MM.1S (cell line): ENCODE measurements around the gene PCNX3.

Experiments used
- DNase-seq: peaks from one replicate; pipeline ENCODE4 v3.0.0-alpha.2; 2015
- H2AFZ ChIP-seq: fragments of 300-600 bp; sonication (generic); 2 replicates; pipeline ENCODE4 v1.6.0; 2016; ENCODE audit warnings: antibody characterized with exemption, low read length
- H3F3A ChIP-seq: fragments of 300-600 bp; sonication (generic); 2 replicates; pipeline ENCODE4 v1.6.1; 2016; ENCODE audit warnings: mild to moderate bottlenecking, antibody characterized with exemption, low read length, moderate library complexity, mixed read lengths; ENCODE audit not compliant: insufficient read depth
- H3K27ac ChIP-seq: fragments of 300-600 bp; sonication (generic); 2 replicates; pipeline ENCODE4 v1.5.1; 2016; ENCODE audit warnings: mild to moderate bottlenecking, low read length
- H3K27me3 ChIP-seq: fragments of 300-600 bp; sonication (generic); replicated peaks from 2 replicates; pipeline ENCODE4 v1.6.0; 2016; ENCODE audit warnings: low read length; ENCODE audit not compliant: insufficient read depth
- H3K36me3 ChIP-seq: fragments of 300-600 bp; sonication (generic); replicated peaks from 2 replicates; pipeline ENCODE4 v1.6.1; 2016; ENCODE audit warnings: mild to moderate bottlenecking, low read length, mixed read lengths; ENCODE audit not compliant: insufficient read depth
- H3K4me1 ChIP-seq: fragments of 300-600 bp; sonication (generic); 2 replicates; pipeline ENCODE4 v1.6.1; 2016; ENCODE audit warnings: low read length, mixed read lengths
- H3K4me2 ChIP-seq: fragments of 300-600 bp; sonication (generic); 2 replicates; pipeline ENCODE4 v1.6.0; 2016; ENCODE audit warnings: low read depth, low read length
- H3K4me3 ChIP-seq: fragments of 300-600 bp; sonication (generic); 2 replicates; pipeline ENCODE4 v1.5.1; 2016; ENCODE audit warnings: low read length, mixed read lengths
- H3K79me2 ChIP-seq: fragments of 300-600 bp; sonication (generic); 2 replicates; pipeline ENCODE4 v1.6.1; 2016; ENCODE audit warnings: mixed run types, low read length, mixed read lengths
- H3K9ac ChIP-seq: fragments of 300-600 bp; sonication (generic); 2 replicates; pipeline ENCODE4 v1.6.1; 2016; ENCODE audit warnings: low read length, mixed read lengths
- H3K9me2 ChIP-seq: fragments of 300-600 bp; sonication (generic); replicated peaks from 2 replicates; pipeline ENCODE4 v1.6.1; 2016; ENCODE audit warnings: mild to moderate bottlenecking, low read length, mixed read lengths; ENCODE audit not compliant: insufficient read depth
- H3K9me3 ChIP-seq: fragments of 300-600 bp; sonication (generic); replicated peaks from 2 replicates; pipeline ENCODE4 v1.6.1; 2016; ENCODE audit warnings: mild to moderate bottlenecking, low read length, mixed read lengths; ENCODE audit not compliant: insufficient read depth
- H4K20me1 ChIP-seq: fragments of 300-600 bp; sonication (generic); 2 replicates; pipeline ENCODE4 v1.6.1; 2016; ENCODE audit warnings: mild to moderate bottlenecking, low read length, moderate library complexity, mixed read lengths; ENCODE audit not compliant: insufficient read depth
- EZH2 ChIP-seq: fragments of 300-600 bp; sonication (generic); optimal IDR thresholded peaks from 2 replicates; pipeline ENCODE3; 2017; ENCODE audit warnings: low read depth, mild to moderate bottlenecking, antibody characterized with exemption, low read length, mixed read lengths
- EZH2phosphoT487 ChIP-seq: fragments of 300-600 bp; sonication (generic); IDR thresholded peaks from 2 replicates; pipeline ENCODE4 v1.6.1; 2018; ENCODE audit warnings: antibody characterized with exemption, low read length
- TF ChIP-seq, protein P1 (sequence below): fragments of 300-600 bp; sonication (generic); IDR thresholded peaks from 2 replicates; pipeline ENCODE4 v1.5.1; 2016; ENCODE audit warnings: antibody characterized with exemption, low read length, mixed read lengths

Gene PCNX3

DNA sequence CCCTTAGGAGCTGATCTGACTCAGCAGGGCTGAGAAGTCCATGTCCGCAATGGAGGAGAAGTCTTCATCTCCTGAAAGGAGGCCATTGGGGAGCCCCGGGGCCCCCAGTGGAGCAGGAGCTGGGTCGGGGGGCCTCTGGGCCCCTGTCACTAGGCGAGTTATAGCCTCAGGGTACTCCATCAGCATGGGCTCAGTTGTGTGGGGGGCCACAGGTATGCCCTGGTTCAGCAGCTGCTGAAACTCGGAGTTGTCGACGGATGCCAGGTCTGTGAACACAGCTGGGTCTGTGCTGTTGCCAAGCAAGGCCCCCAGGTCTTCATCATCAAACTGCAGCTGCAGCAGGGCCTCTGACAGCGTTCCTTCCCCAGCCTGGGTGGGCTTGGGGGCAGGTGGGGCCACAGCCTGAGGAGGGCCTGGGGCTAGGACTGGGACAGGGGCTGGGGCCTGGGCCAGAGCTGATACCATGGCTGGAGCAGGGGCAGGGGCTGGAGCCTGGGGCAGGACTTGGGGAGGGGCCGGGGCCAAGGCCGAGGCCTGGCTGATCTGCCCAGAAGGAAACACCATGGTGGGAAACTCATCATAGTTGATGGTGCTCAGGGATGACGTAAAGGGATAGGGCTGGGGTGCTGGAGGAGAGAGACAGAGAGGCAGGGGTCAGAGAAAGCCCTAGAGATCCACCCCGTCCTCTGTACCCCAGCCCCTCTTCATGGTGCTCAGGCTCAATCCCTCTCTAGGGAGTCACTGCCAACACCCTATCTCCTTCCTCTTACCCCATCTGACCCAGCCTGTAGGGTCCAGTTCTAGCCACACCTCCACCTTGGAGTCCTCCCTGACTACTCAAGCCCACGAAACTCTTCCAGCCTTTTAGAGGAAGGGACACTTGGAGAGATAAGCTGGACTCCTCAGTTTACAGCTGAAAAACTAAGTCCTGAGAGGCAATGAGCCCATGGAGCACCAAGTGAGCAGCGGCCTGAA is 39.1 kb downstream of the PCNX3 start:
- 0 out of 2 replicates have a peak, but pooled peaks cover 2% of the 10 kb centered on the region for H3K36me3 ChIP-seq
- peak overlapping the region; percentile 95; the same call in 1 of the 2 replicates for H3K4me2 ChIP-seq
- H3K9me2 ChIP-seq: no peaks in the 10 kb centered on the region
- H3K4me1 ChIP-seq: peaks cover 16% of the 10 kb centered on the region
- TF ChIP-seq, protein P1, sequence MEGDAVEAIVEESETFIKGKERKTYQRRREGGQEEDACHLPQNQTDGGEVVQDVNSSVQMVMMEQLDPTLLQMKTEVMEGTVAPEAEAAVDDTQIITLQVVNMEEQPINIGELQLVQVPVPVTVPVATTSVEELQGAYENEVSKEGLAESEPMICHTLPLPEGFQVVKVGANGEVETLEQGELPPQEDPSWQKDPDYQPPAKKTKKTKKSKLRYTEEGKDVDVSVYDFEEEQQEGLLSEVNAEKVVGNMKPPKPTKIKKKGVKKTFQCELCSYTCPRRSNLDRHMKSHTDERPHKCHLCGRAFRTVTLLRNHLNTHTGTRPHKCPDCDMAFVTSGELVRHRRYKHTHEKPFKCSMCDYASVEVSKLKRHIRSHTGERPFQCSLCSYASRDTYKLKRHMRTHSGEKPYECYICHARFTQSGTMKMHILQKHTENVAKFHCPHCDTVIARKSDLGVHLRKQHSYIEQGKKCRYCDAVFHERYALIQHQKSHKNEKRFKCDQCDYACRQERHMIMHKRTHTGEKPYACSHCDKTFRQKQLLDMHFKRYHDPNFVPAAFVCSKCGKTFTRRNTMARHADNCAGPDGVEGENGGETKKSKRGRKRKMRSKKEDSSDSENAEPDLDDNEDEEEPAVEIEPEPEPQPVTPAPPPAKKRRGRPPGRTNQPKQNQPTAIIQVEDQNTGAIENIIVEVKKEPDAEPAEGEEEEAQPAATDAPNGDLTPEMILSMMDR: no peak
- TF ChIP-seq EZH2: no peak
- TF ChIP-seq EZH2phosphoT487: no peak
- H2AFZ ChIP-seq: no peak overlapping the region
- no peaks in the 10 kb centered on the region for H3K9me3 ChIP-seq
- H3K9ac ChIP-seq: no peak overlapping the region
- H3K79me2 ChIP-seq: peaks cover 18% of the 10 kb centered on the region
- no peak overlapping the region for H3K4me3 ChIP-seq
- DNase-seq: no peak
- no peak overlapping the region for H3K27ac ChIP-seq
- H3K27me3 ChIP-seq: no peaks in the 10 kb centered on the region
- peaks cover 31% of the 10 kb centered on the region for H3F3A ChIP-seq
- no peaks in the 10 kb centered on the region for H4K20me1 ChIP-seq

DNA sequence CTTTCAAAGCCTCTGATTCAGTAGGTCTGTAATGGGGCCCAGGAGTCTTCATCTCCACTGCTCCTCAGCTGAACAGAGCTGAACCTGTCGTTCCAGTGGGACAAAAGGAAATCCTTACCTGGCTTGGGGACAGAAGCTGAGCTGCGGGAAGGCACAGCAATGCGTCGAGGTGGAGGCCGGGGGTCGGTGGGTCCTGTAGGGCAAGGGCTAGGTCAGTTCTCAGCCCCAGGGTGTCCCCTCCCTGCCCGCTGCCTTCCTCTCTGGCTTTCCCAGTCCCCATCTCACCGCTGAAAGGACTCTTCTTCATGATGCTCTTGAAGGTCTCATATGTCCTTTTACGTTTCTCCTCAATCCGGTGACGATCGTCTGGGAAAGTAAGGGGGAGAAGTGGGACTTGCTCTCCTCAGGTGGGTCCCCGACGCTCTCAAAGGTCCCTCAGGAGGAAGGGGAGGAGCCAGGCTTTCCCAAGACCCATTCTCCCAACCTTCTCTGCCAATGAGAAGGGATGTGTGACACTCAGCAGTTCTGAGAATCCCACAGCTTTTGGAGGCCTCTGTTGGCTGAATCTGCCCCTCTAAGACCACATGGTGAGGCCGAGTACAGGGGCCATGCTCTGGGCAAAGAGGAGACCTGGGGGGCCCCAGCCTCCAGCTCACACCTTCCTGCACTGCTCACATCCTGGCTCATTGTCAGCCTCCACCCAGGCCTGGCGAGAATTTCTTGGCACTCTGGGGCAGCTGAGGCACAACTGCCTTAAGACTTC is 40.2 kb downstream of the PCNX3 start:
- H3K79me2 ChIP-seq: peaks cover 28% of the 10 kb centered on the region
- H3F3A ChIP-seq: peaks cover 31% of the 10 kb centered on the region
- H3K4me3 ChIP-seq: no peak overlapping the region
- H3K9me2 ChIP-seq: no peaks in the 10 kb centered on the region
- H2AFZ ChIP-seq: no peak overlapping the region
- no peak for DNase-seq
- H4K20me1 ChIP-seq: no peaks in the 10 kb centered on the region
- no peak overlapping the region for H3K27ac ChIP-seq
- no peak overlapping the region for H3K4me2 ChIP-seq
- TF ChIP-seq EZH2 (no peak), EZH2phosphoT487 (no peak)
- TF ChIP-seq, protein P1: no peak
- 0 out of 2 replicates have a peak, but pooled peaks cover 5% of the 10 kb centered on the region for H3K36me3 ChIP-seq
- no peaks in the 10 kb centered on the region for H3K27me3 ChIP-seq
- no peak overlapping the region for H3K9ac ChIP-seq
- H3K4me1 ChIP-seq: peaks cover 16% of the 10 kb centered on the region
- no peaks in the 10 kb centered on the region for H3K9me3 ChIP-seq

- Histone ChIP-seq H3K4me1 (peaks cover 19% of the 10 kb centered on the region), H3K27ac (no peak overlapping the region), H3K9me2 (no peaks in the 10 kb centered on the region), H3K4me2 (no peak overlapping the region), H3K4me3 (no peak overlapping the region), H3F3A (peaks cover 18% of the 10 kb centered on the region), H3K79me2 (peaks cover 44% of the 10 kb centered on the region), H3K9me3 (no peaks in the 10 kb centered on the region), H4K20me1 (no peaks in the 10 kb centered on the region), H2AFZ (no peak overlapping the region), H3K36me3 (0 out of 2 replicates have a peak, but pooled peaks cover 5% of the 10 kb centered on the region), H3K9ac (no peak overlapping the region), H3K27me3 (no peaks in the 10 kb centered on the region)
- DNase-seq: no peak
- TF ChIP-seq EZH2phosphoT487 (no peak), EZH2 (no peak)
- TF ChIP-seq, protein P1: no peak
These were observed 41.9 kb downstream of the PCNX3 start for GRCh38 chr11:65657426-65657825.
